Glutamatergic neuron (in vitro differentiated cells): ENCODE data around the gene GCH1. TPM values are rescaled to one million over a fixed set of nuclear protein-coding genes. Genes with fewer than 3 reads are reported as not detected.
"Not testable (repeated sequence)": the region's sequence is repeated elsewhere in the genome, so short reads cannot be mapped to it uniquely, and the experiment has no call there.

Source experiments
- DNase-seq: peaks from one replicate; pipeline ENCODE4 v3.0.0; 2022
- H3K27ac Mint-ChIP-seq: one replicate; pipeline ENCODE4 v1.8.0; 2020; ENCODE audit warnings: mild to moderate bottlenecking, mixed read lengths, inconsistent platforms; ENCODE audit not compliant: unreplicated experiment
- H3K27me3 Mint-ChIP-seq: one replicate; pipeline ENCODE4 v1.8.0; 2020; ENCODE audit warnings: mild to moderate bottlenecking, moderate library complexity, mixed read lengths, inconsistent platforms; ENCODE audit not compliant: unreplicated experiment
- H3K36me3 Mint-ChIP-seq: one replicate; pipeline ENCODE4 v1.8.0; 2020; ENCODE audit warnings: mild to moderate bottlenecking, mixed read lengths, inconsistent platforms; ENCODE audit not compliant: unreplicated experiment
- H3K4me1 Mint-ChIP-seq: one replicate; pipeline ENCODE4 v1.8.0; 2020; ENCODE audit warnings: mild to moderate bottlenecking, low read depth, mixed read lengths, inconsistent platforms; ENCODE audit not compliant: unreplicated experiment
- H3K4me3 Mint-ChIP-seq: one replicate; pipeline ENCODE4 v1.8.0; 2020; ENCODE audit warnings: mild to moderate bottlenecking, mixed read lengths, inconsistent platforms; ENCODE audit not compliant: unreplicated experiment
- H3K9me3 Mint-ChIP-seq: one replicate; pipeline ENCODE4 v1.8.0; 2020; ENCODE audit warnings: mild to moderate bottlenecking, moderate library complexity, mixed read lengths, inconsistent platforms; ENCODE audit not compliant: unreplicated experiment
- total RNA-seq: library from RNA; stranded (reverse); fragmentation: NEBNext Ultra II Directional; extraction: Animal tissue kit (Norgen Biotek cat#: 25700); gene quantifications from one replicate; pipeline ENCODE4 v1.2.1, GENCODE V29; 2021; ENCODE audit not compliant: unreplicated experiment
- TF ChIP-seq, protein P1 (sequence below): fragments of 200-600 bp; sonication (generic); IDR thresholded peaks from one replicate; pipeline ENCODE4 v1.5.0; 2021; ENCODE audit not compliant: partially characterized antibody, unreplicated experiment

Gene GCH1
- total RNA-seq, 1 donor from 2014 or later: 2.4 TPM

DNA sequence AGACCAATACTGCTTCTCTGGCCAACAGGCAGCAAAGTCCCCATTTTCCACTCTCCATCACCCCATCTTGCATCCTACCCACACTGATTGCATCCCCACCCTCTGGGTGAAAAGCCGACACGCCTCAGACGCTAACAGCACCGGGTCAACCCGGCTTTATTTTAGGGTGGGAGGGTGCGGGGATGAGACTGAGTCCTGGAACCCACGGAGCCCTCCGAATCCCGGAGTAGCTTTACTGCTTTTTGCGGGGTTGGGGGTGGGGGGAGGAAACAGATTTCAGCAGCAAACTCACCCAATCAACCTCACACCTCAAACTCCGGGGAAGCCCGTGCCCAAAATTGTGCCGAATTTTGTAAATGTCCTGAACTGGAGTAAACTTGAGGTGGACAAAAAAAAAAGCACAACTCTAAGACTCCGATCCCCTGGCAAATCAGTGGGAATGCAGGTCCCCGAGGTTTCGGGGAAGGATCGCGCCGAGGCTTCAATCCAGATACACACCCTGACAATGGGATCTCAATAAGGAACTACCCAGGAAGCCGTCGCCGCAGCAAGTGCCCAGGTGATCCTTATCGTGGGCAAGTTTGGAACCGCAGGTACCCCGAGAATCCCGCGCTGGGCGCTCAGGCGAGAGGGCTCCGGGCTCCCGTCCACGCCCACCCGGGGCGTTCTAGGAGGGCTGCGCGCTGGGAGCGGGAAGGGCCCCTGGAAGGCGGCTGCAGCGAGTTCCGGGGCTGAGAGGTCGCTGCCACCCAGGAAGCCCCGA is 1.1 kb downstream of the GCH1 start:
- Mint-ChIP-seq H3K36me3 (no peaks in the 10 kb centered on the region), H3K27ac (no peak overlapping the region), H3K9me3 (peaks cover 2% of the 10 kb centered on the region), H3K4me3 (peak overlapping the region; percentile 85), H3K4me1 (no peaks in the 10 kb centered on the region), H3K27me3 (peaks cover 6% of the 10 kb centered on the region)
- no peak for DNase-seq
- TF ChIP-seq, protein P1, sequence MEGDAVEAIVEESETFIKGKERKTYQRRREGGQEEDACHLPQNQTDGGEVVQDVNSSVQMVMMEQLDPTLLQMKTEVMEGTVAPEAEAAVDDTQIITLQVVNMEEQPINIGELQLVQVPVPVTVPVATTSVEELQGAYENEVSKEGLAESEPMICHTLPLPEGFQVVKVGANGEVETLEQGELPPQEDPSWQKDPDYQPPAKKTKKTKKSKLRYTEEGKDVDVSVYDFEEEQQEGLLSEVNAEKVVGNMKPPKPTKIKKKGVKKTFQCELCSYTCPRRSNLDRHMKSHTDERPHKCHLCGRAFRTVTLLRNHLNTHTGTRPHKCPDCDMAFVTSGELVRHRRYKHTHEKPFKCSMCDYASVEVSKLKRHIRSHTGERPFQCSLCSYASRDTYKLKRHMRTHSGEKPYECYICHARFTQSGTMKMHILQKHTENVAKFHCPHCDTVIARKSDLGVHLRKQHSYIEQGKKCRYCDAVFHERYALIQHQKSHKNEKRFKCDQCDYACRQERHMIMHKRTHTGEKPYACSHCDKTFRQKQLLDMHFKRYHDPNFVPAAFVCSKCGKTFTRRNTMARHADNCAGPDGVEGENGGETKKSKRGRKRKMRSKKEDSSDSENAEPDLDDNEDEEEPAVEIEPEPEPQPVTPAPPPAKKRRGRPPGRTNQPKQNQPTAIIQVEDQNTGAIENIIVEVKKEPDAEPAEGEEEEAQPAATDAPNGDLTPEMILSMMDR: no peak

DNA sequence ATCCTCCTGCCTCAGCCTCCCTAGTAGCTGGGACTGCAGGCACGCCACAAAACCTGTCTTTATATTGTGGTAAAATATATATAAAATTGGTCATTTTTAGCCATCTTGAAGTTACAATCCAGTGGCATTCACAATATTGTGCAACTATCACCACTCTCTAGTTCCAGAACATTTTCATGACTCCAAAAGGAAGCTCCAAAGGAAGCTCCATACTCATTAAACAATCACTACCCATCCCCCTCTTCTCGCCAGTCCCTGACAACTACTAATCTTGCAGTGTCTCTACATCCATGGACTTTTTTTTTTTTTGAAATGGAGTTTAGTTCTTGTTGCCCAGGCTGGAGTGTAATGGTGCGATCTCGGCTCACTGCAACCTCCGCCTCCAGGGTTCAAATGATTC is 3.1 kb downstream of the GCH1 start:
- Mint-ChIP-seq H3K36me3 (no peaks in the 10 kb centered on the region), H3K4me1 (no peaks in the 10 kb centered on the region), H3K27ac (no peak overlapping the region), H3K27me3 (peaks cover 6% of the 10 kb centered on the region), H3K4me3 (no peak overlapping the region), H3K9me3 (peaks cover 2% of the 10 kb centered on the region)
- TF ChIP-seq, protein P1: no peak
- DNase-seq: no peak

DNA sequence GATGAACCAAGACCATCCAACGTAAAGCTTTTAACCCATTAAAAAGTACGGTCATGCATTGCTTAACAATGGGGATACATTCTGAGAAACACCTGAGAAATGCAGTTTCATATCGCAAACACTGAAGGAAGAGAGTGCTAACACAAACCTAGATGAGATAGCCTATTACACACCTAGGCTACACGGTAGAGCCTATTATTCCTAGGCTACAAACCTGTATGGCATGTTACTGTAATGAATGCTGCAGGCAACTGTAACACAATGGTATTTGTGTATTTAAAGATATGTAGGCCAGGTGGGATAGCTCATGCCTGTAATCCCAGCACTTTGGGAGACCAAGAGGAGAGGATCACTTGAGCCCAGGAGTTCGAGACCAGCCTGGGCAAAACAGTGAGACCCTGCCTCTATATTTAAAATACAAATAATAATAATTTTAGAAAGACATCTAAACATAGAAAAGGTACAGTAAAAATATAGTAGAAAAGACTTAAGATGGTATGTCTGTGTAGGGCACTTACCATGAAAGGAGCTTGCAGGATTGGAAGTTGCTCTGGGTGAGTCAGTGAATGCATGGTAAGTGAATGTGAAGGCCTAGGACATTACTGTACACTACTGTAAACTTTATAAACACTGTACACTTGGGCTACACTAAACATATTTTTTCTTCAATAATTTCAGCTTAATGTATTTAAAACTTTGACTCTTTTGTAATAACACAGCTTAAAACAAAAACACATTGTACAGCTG is 4.6 kb downstream of the GCH1 start:
- H3K27me3 Mint-ChIP-seq, H3K4me1 Mint-ChIP-seq: not testable (repeated sequence)

DNA sequence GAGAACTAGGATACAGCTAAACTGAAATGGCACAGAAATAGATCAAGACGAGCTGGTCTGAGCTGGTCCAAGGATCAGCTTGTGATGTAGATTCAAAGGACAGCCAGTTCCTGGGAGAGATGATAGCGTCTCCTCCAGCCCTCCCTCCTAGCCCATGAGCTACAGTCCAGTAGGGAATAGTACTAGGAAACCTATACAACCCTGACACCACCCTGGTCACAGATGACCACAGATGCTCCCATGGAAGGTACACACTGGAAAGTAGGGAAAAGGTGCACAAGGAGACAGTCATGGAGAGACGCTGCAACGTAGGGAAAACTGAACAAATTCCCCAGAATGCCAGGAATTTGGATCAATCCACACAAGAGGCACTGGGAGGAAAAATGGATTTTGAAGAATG is 6.9 kb downstream of the GCH1 start:
- no peak overlapping the region for H3K27ac Mint-ChIP-seq
- peaks cover 2% of the 10 kb centered on the region for H3K27me3 Mint-ChIP-seq
- DNase-seq: no peak
- no peaks in the 10 kb centered on the region for H3K36me3 Mint-ChIP-seq
- no peak overlapping the region for H3K4me3 Mint-ChIP-seq
- TF ChIP-seq, protein P1: no peak
- no peaks in the 10 kb centered on the region for H3K4me1 Mint-ChIP-seq
- peaks cover 2% of the 10 kb centered on the region for H3K9me3 Mint-ChIP-seq

More for the DNA sequence above, 4.6 kb downstream of the GCH1 start:
- H3K9me3 Mint-ChIP-seq, H3K4me3 Mint-ChIP-seq, H3K36me3 Mint-ChIP-seq, H3K27ac Mint-ChIP-seq, DNase-seq: not testable (repeated sequence)

DNA sequence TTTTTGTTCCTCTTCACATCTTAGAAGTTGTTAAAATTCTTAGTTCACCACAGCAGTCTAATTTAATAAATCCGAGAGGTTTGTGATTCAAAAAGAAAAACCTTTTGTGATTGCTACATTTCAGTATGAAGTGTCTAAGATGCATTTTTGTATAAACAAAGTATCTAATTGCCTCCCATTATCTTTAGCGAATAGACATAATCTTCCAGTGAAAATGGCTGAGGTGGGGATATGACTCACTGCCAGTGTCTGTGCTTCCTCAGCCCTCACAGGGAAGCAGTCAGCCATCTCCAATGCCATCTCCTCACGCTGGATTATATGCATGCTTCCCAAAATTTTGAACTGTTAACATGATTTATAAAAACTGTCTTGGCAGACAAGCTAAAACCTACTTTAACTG is 7.6 kb downstream of the GCH1 start:
- Mint-ChIP-seq H3K27ac (no peak overlapping the region), H3K4me1 (no peaks in the 10 kb centered on the region), H3K27me3 (peaks cover 2% of the 10 kb centered on the region), H3K4me3 (no peak overlapping the region), H3K36me3 (no peaks in the 10 kb centered on the region), H3K9me3 (peaks cover 2% of the 10 kb centered on the region)
- TF ChIP-seq, protein P1: no peak
- DNase-seq: no peak
